22Rv1 (cell line): ENCODE results near the gene GGTLC1.
"Not testable (repeated sequence)": the region's sequence is repeated elsewhere in the genome, so short reads cannot be mapped to it uniquely, and the experiment has no call there.

Source experiments
- H3K27ac ChIP-seq: fragments of 450-650 bp; 2 replicates; pipeline ENCODE4 v1.5.1; 2017
- CTCF ChIP-seq: fragments of 450-650 bp; IDR thresholded peaks from 2 replicates; pipeline ENCODE4 v1.5.1; 2017; ENCODE audit warnings: mild to moderate bottlenecking
- ZFX ChIP-seq: fragments of 450-650 bp; IDR thresholded peaks from 2 replicates; pipeline ENCODE4 v1.6.1; 2017; ENCODE audit warnings: antibody characterized with exemption, borderline replicate concordance

The GGTLC1 gene

GRCh38 chr20:24006626-24007025 is 18.0 kb upstream of the GGTLC1 start:
- H3K27ac ChIP-seq: no peak overlapping the region
- TF ChIP-seq ZFX (no peak), CTCF (no peak)

- no peak overlapping the region for H3K27ac ChIP-seq
- TF ChIP-seq ZFX (no peak), CTCF (no peak)
These were observed 15.9 kb upstream of the GGTLC1 start for GRCh38 chr20:24004471-24004870.

DNA sequence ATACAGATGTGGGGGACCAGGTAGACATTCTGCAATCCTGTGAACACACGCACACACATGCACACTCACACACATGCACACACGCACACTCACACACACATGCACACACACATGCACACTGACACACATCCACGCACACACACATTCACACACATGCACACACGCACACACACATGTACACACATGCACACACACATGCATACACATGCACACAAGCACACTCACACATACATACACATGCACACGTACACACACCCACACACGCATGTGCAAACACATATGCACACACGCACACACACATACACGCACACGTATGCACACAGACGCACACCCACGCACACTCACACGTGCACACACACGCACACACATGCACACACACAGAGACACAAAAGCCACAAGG is 14.3 kb upstream of the GGTLC1 start:
- H3K27ac ChIP-seq: no peak overlapping the region
- TF ChIP-seq CTCF (no peak), ZFX (no peak)

DNA sequence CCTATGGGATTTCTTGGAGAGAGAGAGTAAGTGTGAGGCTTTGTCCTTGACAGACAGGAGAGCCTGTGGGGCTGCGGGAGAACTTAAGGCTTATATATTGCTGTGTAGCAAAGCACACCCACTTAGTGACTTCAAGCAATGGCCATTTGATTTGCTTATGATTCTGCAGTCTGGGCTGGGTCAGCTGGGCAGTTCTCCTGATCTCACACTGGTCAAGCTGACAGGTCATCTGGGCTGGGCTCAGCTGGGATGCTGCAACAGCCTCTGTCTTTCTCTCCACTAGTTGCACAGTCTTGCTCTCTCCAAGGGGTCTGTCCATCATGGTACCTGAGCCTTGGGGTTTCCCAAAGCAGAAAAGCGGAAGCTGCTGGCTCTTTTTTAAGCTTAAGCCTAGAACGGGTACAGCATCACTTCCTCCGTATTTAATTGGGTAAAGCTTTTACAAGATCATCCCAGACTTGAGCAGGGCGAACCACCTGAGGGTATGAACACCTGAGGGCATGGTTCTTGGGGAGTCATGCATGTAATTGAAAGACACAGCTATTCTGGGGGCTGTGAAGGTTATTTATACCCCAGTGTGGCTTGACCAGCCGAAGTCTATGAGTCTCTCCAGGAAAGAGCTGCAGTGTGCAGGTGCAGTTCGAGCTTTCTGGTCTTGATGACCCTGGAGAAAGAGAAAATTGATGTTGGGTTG is 13.3 kb upstream of the GGTLC1 start:
- H3K27ac ChIP-seq: no peak overlapping the region

GRCh38 chr20:23998844-23999243 is 10.3 kb upstream of the GGTLC1 start:
- H3K27ac ChIP-seq: no peak overlapping the region
- TF ChIP-seq ZFX (no peak), CTCF (no peak)

More for the DNA sequence above, 13.3 kb upstream of the GGTLC1 start:
- no peak for TF ChIP-seq CTCF
- no peak for TF ChIP-seq ZFX

GRCh38 chr20:23998392-23998791 is 9.8 kb upstream of the GGTLC1 start:
- TF ChIP-seq CTCF (no peak), ZFX (no peak)
- no peak overlapping the region for H3K27ac ChIP-seq

- no peak overlapping the region for H3K27ac ChIP-seq
- no peak for TF ChIP-seq ZFX
- TF ChIP-seq CTCF: peak; percentile 70
These were observed 7.5 kb upstream of the GGTLC1 start for GRCh38 chr20:23995905-23996666.

- not testable (repeated sequence) for H3K27ac ChIP-seq
These were observed 6.7 kb upstream of the GGTLC1 start for GRCh38 chr20:23995291-23995690.

GRCh38 chr20:23994001-23994633 is 5.5 kb upstream of the GGTLC1 start:
- H3K27ac ChIP-seq: not testable (repeated sequence)

- not testable (repeated sequence) for H3K27ac ChIP-seq
These were observed 4.9 kb upstream of the GGTLC1 start for GRCh38 chr20:23993440-23993839.

DNA sequence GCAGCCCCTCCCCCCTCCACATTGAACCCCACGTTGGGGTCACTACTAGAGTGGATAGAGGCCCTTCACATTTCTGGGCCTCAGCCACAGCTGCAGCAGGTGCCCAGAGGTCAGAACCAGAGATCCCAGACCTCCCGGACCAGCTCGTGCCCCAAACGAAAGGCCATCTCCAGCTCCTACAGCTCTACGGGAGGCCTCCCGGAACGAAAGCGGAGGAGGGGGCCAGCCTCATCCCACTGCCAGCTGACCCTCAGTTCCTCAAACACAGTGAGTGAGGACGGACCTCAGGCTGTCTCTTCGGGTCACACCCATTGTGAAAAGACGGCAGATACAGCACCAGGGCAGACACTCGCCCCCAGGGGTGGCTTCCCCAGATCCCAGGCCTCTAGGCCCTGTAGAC is 1.7 kb upstream of the GGTLC1 start:
- not testable (repeated sequence) for H3K27ac ChIP-seq
